K562 (cell line): ENCODE measurements around the gene SLC30A1. TPM values are rescaled to one million over a fixed set of nuclear protein-coding genes. Genes with fewer than 3 reads are reported as not detected.

ENCODE experiments used
- ARID1B ChIP-seq: fragments of 450-650 bp; IDR thresholded peaks from 2 replicates; pipeline ENCODE4 v1.6.1; 2016; ENCODE audit warnings: antibody characterized with exemption, mild to moderate bottlenecking, inconsistent platforms
- CHD1 ChIP-seq: fragments of 200-600 bp; sonication (generic); IDR thresholded peaks from one replicate; pipeline ENCODE4 v1.6.1; 2012; ENCODE audit warnings: mild to moderate bottlenecking, moderate library complexity, low read length, inconsistent platforms
- ERF ChIP-seq: fragments of 450-650 bp; formaldehyde crosslinking; IDR thresholded peaks from 2 replicates; pipeline ENCODE4 v1.4.0; 2020; ENCODE audit warnings: mild to moderate bottlenecking, mixed read lengths
- HDAC1 ChIP-seq, 2 experiments: fragments of 450-650 bp; IDR thresholded peaks; 2 replicates each; pipeline ENCODE4 v1.6.1; 2016 to 2017; ENCODE audit warnings: inconsistent platforms in 1 of 2, mild to moderate bottlenecking in 1 of 2, moderate library complexity in 1 of 2
- NBN ChIP-seq: fragments of 450-650 bp; IDR thresholded peaks from 2 replicates; pipeline ENCODE4 v1.6.1; 2016; ENCODE audit warnings: low read depth, mild to moderate bottlenecking
- PHF20 ChIP-seq: fragments of 450-650 bp; IDR thresholded peaks from 2 replicates; pipeline ENCODE4 v1.6.1; 2018; ENCODE audit not compliant: partially characterized antibody
- POLR2A ChIP-seq: fragments of 450-650 bp; conservative IDR thresholded peaks from 2 replicates; pipeline ENCODE4 v1.6.1; 2016
- RBFOX2 ChIP-seq: fragments of 200-400 bp; formaldehyde crosslinking; IDR thresholded peaks from 2 replicates; pipeline ENCODE4 v1.6.1; 2017; ENCODE audit warnings: low read depth, mild to moderate bottlenecking, low read length, moderate library complexity
- SAP30 ChIP-seq: fragments of 200-600 bp; sonication (generic); IDR thresholded peaks from 2 replicates; pipeline ENCODE4 v1.6.1; 2012; ENCODE audit warnings: borderline replicate concordance, low read depth, mild to moderate bottlenecking, moderate library complexity, low read length, control low read depth, inconsistent platforms; ENCODE audit not compliant: insufficient read depth, poor library complexity, severe bottlenecking
- SMAD4 ChIP-seq: fragments of 250-450 bp; sonication (Bioruptor Pico); conservative IDR thresholded peaks from 2 replicates; pipeline ENCODE4 v1.8.0; 2021; ENCODE audit warnings: inconsistent platforms, mild to moderate bottlenecking, moderate library complexity
- SREBF1 ChIP-seq: fragments of 150-350 bp; IDR thresholded peaks from 2 replicates; pipeline ENCODE4 v1.6.1; 2014; ENCODE audit warnings: antibody characterized with exemption, low read depth, low read length, borderline replicate concordance
- SRSF1 ChIP-seq: fragments of 200-400 bp; formaldehyde crosslinking; IDR thresholded peaks from 2 replicates; pipeline ENCODE4 v1.6.1; 2017; ENCODE audit warnings: mild to moderate bottlenecking, low read depth, low read length, moderate library complexity
- TAL1 ChIP-seq: fragments of 450-650 bp; IDR thresholded peaks from 2 replicates; pipeline ENCODE4 v1.6.1; 2016; ENCODE audit warnings: mild to moderate bottlenecking
- ZBTB17 ChIP-seq: fragments of 450-650 bp; formaldehyde crosslinking; IDR thresholded peaks from 2 replicates; pipeline ENCODE4 v1.4.0; 2020; ENCODE audit warnings: mild to moderate bottlenecking
- ZFP36 ChIP-seq: fragments of 150-350 bp; IDR thresholded peaks from 2 replicates; pipeline ENCODE4 v1.6.1; 2018; ENCODE audit warnings: low read length, low read depth; ENCODE audit not compliant: partially characterized antibody
- ZNF165 ChIP-seq: fragments of 250-450 bp; sonication (Bioruptor Pico); IDR thresholded peaks from 2 replicates; pipeline ENCODE4 v1.4.0; 2020; ENCODE audit warnings: borderline replicate concordance
- polyA plus RNA-seq, 8 experiments: library from polyadenylated mRNA; depleted of rRNA in 4 of 8; stranded (reverse) in 5 of 8; unstranded in 3 of 8; fragments of >200 nt; fragmentation: Nextera tagmentation in 2 of 8; fragmentation: Illumina TruSeq in 1 of 8; extraction: Ambion mirVana in 2 of 8; extraction: Trizol in 1 of 8; gene quantifications; 2 replicates each; pipeline versions ENCODE4 v1.2.1 to v1.2.3, GENCODE V29; 2011 to 2014; ENCODE audit warnings: inconsistent platforms in 1 of 8, missing spikeins in 1 of 8
- total RNA-seq, 7 experiments: library from RNA; depleted of rRNA in 6 of 7; stranded (reverse); fragments of >200 nt in 6 of 7; fragmentation: Illumina TruSeq in 2 of 7; extraction: Trizol in 2 of 7; gene quantifications; 2 replicates each; pipeline versions ENCODE4 v1.2.1 to v1.2.3, GENCODE V29; 2011 to 2021; ENCODE audit warnings: low replicate concordance in 1 of 7
- TF ChIP-seq, protein P1 (sequence below), 2 experiments: fragments of 200-800 bp in 1 of 2; sonication (Bioruptor generic) in 1 of 2; sonication (generic) in 1 of 2; formaldehyde crosslinking in 1 of 2; IDR thresholded peaks in 1 of 2; conservative IDR thresholded peaks in 1 of 2; 2 replicates each; pipeline versions ENCODE4 v1.5.0 to v1.6.1; 2016 to 2020; ENCODE audit warnings: missing compliant biosample characterization in 1 of 2, missing genetic modification characterization in 1 of 2, missing genetic modification reagents in 1 of 2
- TF ChIP-seq, protein P2 (sequence below): fragments of 250-450 bp; sonication (Bioruptor Pico); IDR thresholded peaks from 2 replicates; pipeline ENCODE4 v1.4.0; 2020
- TF ChIP-seq, protein P3 (sequence below): conservative IDR thresholded peaks from 2 replicates; pipeline ENCODE4 v1.6.1; 2011; ENCODE audit warnings: low read depth, mild to moderate bottlenecking, low read length; ENCODE audit not compliant: control insufficient read depth

SLC30A1 gene
- total and polyA plus RNA-seq, 9 of the 15 experiments (the other 6 are each of a cell fraction or from before 2014, with no cell fraction given) = 4.1 to 14.4 (median 6.6) TPM

DNA sequence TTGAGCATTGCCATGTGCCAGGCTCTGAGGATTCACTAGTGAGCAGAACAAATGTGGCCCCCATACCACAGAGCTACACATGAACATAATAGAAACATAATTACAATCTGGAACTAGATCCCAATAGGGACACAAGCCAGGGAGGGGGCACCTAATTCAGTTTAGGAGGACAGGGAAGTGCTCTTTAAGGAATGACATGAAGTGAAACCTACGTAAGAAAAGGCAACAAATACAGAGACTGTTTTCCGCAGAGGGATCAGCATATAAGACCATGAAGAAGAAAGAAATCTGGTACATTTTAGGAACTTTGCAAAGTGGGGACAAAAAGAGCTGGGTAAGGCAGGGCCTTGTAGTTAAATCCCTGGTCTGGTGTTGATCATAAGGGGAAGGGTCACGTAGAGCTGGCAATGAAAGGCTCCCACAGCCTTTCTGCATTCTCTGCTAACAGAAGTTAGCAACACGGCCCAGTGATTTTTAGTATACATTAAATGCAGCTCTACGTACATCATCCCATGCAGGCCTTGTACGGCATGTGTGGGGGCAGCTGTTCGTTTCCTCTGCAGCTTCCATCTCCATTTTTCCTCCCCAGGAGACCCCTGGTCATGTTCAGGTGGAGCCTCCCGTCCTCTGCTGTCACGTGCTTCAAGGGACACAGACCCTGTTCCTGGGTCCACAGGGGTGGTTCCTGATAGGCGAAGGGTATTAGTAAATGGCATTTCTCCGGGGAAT is 26.8 kb upstream of the SLC30A1 start (continued):
- TF ChIP-seq ZNF165 (CRISPR knock-in tag) (peak; percentile 47; the same call in 1 of the 2 replicates), ARID1B (no peak), ZFP36 (no peak), SMAD4 (CRISPR knock-in tag) (0 out of 2 replicates have a peak, but pooled peaks have one; percentile 30), NBN (no peak), SRSF1 (no peak), SREBF1 (no peak), TAL1 (no peak), ERF (0 out of 2 replicates have a peak, but pooled peaks have one; percentile 30), SAP30 (peak; percentile 45), RBFOX2 (peak; percentile 29; the same call in 1 of the 2 replicates), HDAC1 (IDR thresholded peaks at IDR 0.05) (peak in 1 of 2 experiments; percentile 6; a peak in 1 of 4 replicates), PHF20 (no peak), POLR2A (no peak), ZBTB17 (CRISPR knock-in tag) (0 out of 2 replicates have a peak, but pooled peaks have one; percentile 37), CHD1 (peak; percentile 80)
- TF ChIP-seq, protein P1, sequence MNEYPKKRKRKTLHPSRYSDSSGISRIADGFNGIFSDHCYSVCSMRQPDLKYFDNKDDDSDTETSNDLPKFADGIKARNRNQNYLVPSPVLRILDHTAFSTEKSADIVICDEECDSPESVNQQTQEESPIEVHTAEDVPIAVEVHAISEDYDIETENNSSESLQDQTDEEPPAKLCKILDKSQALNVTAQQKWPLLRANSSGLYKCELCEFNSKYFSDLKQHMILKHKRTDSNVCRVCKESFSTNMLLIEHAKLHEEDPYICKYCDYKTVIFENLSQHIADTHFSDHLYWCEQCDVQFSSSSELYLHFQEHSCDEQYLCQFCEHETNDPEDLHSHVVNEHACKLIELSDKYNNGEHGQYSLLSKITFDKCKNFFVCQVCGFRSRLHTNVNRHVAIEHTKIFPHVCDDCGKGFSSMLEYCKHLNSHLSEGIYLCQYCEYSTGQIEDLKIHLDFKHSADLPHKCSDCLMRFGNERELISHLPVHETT (CRISPR knock-in tag; conservative IDR thresholded peaks at IDR 0.05 in 1 of 2, IDR thresholded peaks at IDR 0.05 in 1 of 2) = 0 out of 4 replicates have a peak, but pooled peaks of 1 of the 2 experiments have one; percentile 1
- TF ChIP-seq, protein P2, sequence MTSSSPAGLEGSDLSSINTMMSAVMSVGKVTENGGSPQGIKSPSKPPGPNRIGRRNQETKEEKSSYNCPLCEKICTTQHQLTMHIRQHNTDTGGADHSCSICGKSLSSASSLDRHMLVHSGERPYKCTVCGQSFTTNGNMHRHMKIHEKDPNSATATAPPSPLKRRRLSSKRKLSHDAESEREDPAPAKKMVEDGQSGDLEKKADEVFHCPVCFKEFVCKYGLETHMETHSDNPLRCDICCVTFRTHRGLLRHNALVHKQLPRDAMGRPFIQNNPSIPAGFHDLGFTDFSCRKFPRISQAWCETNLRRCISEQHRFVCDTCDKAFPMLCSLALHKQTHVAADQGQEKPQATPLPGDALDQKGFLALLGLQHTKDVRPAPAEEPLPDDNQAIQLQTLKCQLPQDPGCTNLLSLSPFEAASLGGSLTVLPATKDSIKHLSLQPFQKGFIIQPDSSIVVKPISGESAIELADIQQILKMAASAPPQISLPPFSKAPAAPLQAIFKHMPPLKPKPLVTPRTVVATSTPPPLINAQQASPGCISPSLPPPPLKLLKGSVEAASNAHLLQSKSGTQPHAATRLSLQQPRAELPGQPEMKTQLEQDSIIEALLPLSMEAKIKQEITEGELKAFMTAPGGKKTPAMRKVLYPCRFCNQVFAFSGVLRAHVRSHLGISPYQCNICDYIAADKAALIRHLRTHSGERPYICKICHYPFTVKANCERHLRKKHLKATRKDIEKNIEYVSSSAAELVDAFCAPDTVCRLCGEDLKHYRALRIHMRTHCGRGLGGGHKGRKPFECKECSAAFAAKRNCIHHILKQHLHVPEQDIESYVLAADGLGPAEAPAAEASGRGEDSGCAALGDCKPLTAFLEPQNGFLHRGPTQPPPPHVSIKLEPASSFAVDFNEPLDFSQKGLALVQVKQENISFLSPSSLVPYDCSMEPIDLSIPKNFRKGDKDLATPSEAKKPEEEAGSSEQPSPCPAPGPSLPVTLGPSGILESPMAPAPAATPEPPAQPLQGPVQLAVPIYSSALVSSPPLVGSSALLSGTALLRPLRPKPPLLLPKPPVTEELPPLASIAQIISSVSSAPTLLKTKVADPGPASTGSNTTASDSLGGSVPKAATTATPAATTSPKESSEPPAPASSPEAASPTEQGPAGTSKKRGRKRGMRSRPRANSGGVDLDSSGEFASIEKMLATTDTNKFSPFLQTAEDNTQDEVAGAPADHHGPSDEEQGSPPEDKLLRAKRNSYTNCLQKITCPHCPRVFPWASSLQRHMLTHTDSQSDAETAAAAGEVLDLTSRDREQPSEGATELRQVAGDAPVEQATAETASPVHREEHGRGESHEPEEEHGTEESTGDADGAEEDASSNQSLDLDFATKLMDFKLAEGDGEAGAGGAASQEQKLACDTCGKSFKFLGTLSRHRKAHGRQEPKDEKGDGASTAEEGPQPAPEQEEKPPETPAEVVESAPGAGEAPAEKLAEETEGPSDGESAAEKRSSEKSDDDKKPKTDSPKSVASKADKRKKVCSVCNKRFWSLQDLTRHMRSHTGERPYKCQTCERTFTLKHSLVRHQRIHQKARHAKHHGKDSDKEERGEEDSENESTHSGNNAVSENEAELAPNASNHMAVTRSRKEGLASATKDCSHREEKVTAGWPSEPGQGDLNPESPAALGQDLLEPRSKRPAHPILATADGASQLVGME (CRISPR knock-in tag) = 0 out of 2 replicates have a peak, but pooled peaks have one; percentile 64
- TF ChIP-seq, protein P3, sequence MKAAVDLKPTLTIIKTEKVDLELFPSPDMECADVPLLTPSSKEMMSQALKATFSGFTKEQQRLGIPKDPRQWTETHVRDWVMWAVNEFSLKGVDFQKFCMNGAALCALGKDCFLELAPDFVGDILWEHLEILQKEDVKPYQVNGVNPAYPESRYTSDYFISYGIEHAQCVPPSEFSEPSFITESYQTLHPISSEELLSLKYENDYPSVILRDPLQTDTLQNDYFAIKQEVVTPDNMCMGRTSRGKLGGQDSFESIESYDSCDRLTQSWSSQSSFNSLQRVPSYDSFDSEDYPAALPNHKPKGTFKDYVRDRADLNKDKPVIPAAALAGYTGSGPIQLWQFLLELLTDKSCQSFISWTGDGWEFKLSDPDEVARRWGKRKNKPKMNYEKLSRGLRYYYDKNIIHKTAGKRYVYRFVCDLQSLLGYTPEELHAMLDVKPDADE = no peak
